OCI-LY3 (cell line): ENCODE data around the gene PLD6.

ENCODE experiments used
- H2AFZ ChIP-seq: fragments of 200-600, 300-600 bp; shearing (Covaris generic); 2 replicates; pipeline ENCODE4 v1.6.0; 2014; ENCODE audit warnings: antibody characterized with exemption, low read depth, low read length
- H3K27ac ChIP-seq: fragments of 200-600, 300-600 bp; sonication (generic); 2 replicates; pipeline ENCODE4 v1.5.1; 2014; ENCODE audit warnings: mild to moderate bottlenecking, low read length, moderate library complexity, mixed read lengths
- H3K27me3 ChIP-seq: fragments of 200-600, 300-600 bp; sonication (generic); 2 replicates; pipeline ENCODE4 v1.6.1; 2014; ENCODE audit warnings: low read depth, low read length, mixed read lengths
- H3K36me3 ChIP-seq: fragments of 200-600, 300-600 bp; sonication (generic); replicated peaks from 2 replicates; pipeline ENCODE3; 2014; ENCODE audit warnings: low read depth, low read length, mixed read lengths
- H3K4me1 ChIP-seq: fragments of 300-600, 200-600 bp; sonication (generic); 2 replicates; pipeline ENCODE4 v1.6.1; 2014; ENCODE audit warnings: low read length, mixed read lengths
- H3K4me2 ChIP-seq: fragments of 200-600, 300-600 bp; sonication (generic); 2 replicates; pipeline ENCODE4 v1.6.1; 2014; ENCODE audit warnings: low read length, mixed read lengths
- H3K4me3 ChIP-seq: fragments of 300-600, 200-600 bp; sonication (generic); 2 replicates; pipeline ENCODE4 v1.5.1; 2014; ENCODE audit warnings: antibody characterized with exemption, mild to moderate bottlenecking, low read length, moderate library complexity
- H3K79me2 ChIP-seq: fragments of 300-600, 200-600 bp; shearing (Covaris generic); 2 replicates; pipeline ENCODE4 v1.6.1; 2014; ENCODE audit warnings: mild to moderate bottlenecking, low read length, mixed read lengths
- H3K9ac ChIP-seq: fragments of 300-600, 200-600 bp; shearing (Covaris generic); 2 replicates; pipeline ENCODE4 v1.6.0; 2014; ENCODE audit warnings: mild to moderate bottlenecking, low read length, moderate library complexity
- H3K9me3 ChIP-seq: fragments of 200-600, 300-600 bp; shearing (Covaris generic); 2 replicates; pipeline ENCODE4 v1.6.1; 2014; ENCODE audit warnings: low read length, mixed read lengths; ENCODE audit not compliant: insufficient read depth
- H4K20me1 ChIP-seq: fragments of 200-600, 300-600 bp; sonication (generic); 2 replicates; pipeline ENCODE4 v1.6.1; 2016; ENCODE audit warnings: low read length, mixed read lengths; ENCODE audit not compliant: insufficient read depth
- CTCF ChIP-seq: fragments of 200-600, 300-600 bp; sonication (generic); IDR thresholded peaks from 2 replicates; pipeline ENCODE4 v1.5.1; 2014; ENCODE audit warnings: antibody characterized with exemption, low read length, low read depth
- EZH2phosphoT487 ChIP-seq: fragments of 200-600 bp; shearing (Covaris generic); IDR thresholded peaks from 2 replicates; pipeline ENCODE4 v1.6.1; 2018; ENCODE audit warnings: antibody characterized with exemption, mixed run types, low read depth

The PLD6 gene

GRCh38 chr17:17226451-17227265 is 20.5 kb upstream of the PLD6 start:
- H3K4me3 ChIP-seq, result no peak overlapping the region
- no peak for TF ChIP-seq CTCF
- TF ChIP-seq EZH2phosphoT487, result no peak
- H3K4me2 ChIP-seq, result no peak overlapping the region
- no peak overlapping the region for H2AFZ ChIP-seq
- peaks cover 18% of the 10 kb centered on the region for H3K36me3 ChIP-seq
- no peaks in the 10 kb centered on the region for H4K20me1 ChIP-seq
- no peaks in the 10 kb centered on the region for H3K79me2 ChIP-seq
- no peak overlapping the region for H3K27ac ChIP-seq
- no peaks in the 10 kb centered on the region for H3K27me3 ChIP-seq
- H3K9ac ChIP-seq, result no peak overlapping the region
- no peaks in the 10 kb centered on the region for H3K9me3 ChIP-seq
- H3K4me1 ChIP-seq, result no peaks in the 10 kb centered on the region

GRCh38 chr17:17225901-17226300 is 19.8 kb upstream of the PLD6 start:
- no peak for TF ChIP-seq CTCF
- TF ChIP-seq EZH2phosphoT487, result no peak
- H4K20me1 ChIP-seq, result no peaks in the 10 kb centered on the region
- no peaks in the 10 kb centered on the region for H3K4me1 ChIP-seq
- H3K27me3 ChIP-seq, result no peaks in the 10 kb centered on the region
- no peak overlapping the region for H2AFZ ChIP-seq
- no peaks in the 10 kb centered on the region for H3K79me2 ChIP-seq
- no peak overlapping the region for H3K27ac ChIP-seq
- H3K4me3 ChIP-seq, result no peak overlapping the region
- H3K9ac ChIP-seq, result no peak overlapping the region
- H3K36me3 ChIP-seq, result peaks cover 18% of the 10 kb centered on the region
- H3K4me2 ChIP-seq, result no peak overlapping the region
- no peaks in the 10 kb centered on the region for H3K9me3 ChIP-seq

- Histone ChIP-seq H3K27ac (no peak overlapping the region), H3K4me1 (no peaks in the 10 kb centered on the region), H3K36me3 (peaks cover 18% of the 10 kb centered on the region), H3K9me3 (no peaks in the 10 kb centered on the region), H3K4me2 (no peak overlapping the region), H2AFZ (no peak overlapping the region), H3K79me2 (no peaks in the 10 kb centered on the region), H3K9ac (no peak overlapping the region), H3K4me3 (no peak overlapping the region), H4K20me1 (no peaks in the 10 kb centered on the region), H3K27me3 (no peaks in the 10 kb centered on the region)
- TF ChIP-seq EZH2phosphoT487, result no peak
- no peak for TF ChIP-seq CTCF
Measured at GRCh38 chr17:17224137-17224536, 18.0 kb upstream of the PLD6 start.

- Histone ChIP-seq H3K27ac (no peak overlapping the region), H3K27me3 (no peaks in the 10 kb centered on the region), H3K4me3 (no peak overlapping the region), H2AFZ (no peak overlapping the region), H4K20me1 (no peaks in the 10 kb centered on the region), H3K4me1 (no peaks in the 10 kb centered on the region), H3K9ac (no peak overlapping the region), H3K36me3 (peaks cover 18% of the 10 kb centered on the region), H3K79me2 (no peaks in the 10 kb centered on the region), H3K4me2 (no peak overlapping the region), H3K9me3 (no peaks in the 10 kb centered on the region)
- TF ChIP-seq CTCF (no peak), EZH2phosphoT487 (no peak)
Measured at GRCh38 chr17:17223736-17224135, 17.6 kb upstream of the PLD6 start.
